Activated CD4-positive, alpha-beta T cell treated with anti-CD3 and anti-CD28 coated beads for 24 hours (primary cell): ENCODE measurements around the gene HOXC10.

Experiments
- DNase-seq, 2 donors: peaks; one replicate each; pipeline ENCODE4 v3.0.0-alpha.2; 2020; ENCODE audit warnings: low read depth in 2 of 2

HOXC10 gene

GRCh38 chr12:54016478-54016964, 31.6 kb downstream of the HOXC10 start:
- no peak for DNase-seq

GRCh38 chr12:54017027-54017788, 32.3 kb downstream of the HOXC10 start:
- DNase-seq, result no peak

- peak; percentile 36 to 47 for DNase-seq
Measured at GRCh38 chr12:54017878-54018467, 33.0 kb downstream of the HOXC10 start.

- DNase-seq, result no peak
Measured at GRCh38 chr12:54018468-54018984, 33.6 kb downstream of the HOXC10 start.

- DNase-seq, result no peak
Measured at GRCh38 chr12:54019091-54019811, 34.3 kb downstream of the HOXC10 start.

- DNase-seq, result no peak
Measured at GRCh38 chr12:54019924-54020590, 35.1 kb downstream of the HOXC10 start.

GRCh38 chr12:54020591-54021405, 35.9 kb downstream of the HOXC10 start:
- no peak for DNase-seq

- DNase-seq, result no peak
Measured at GRCh38 chr12:54021432-54022013, 36.6 kb downstream of the HOXC10 start.

- no peak for DNase-seq
Measured at GRCh38 chr12:54022960-54023884, 38.3 kb downstream of the HOXC10 start.

GRCh38 chr12:54024127-54024526, 39.2 kb downstream of the HOXC10 start:
- no peak for DNase-seq

- no peak for DNase-seq
Measured at GRCh38 chr12:54024581-54025305, 39.8 kb downstream of the HOXC10 start.

GRCh38 chr12:54025499-54026405, 40.8 kb downstream of the HOXC10 start:
- DNase-seq, result no peak

GRCh38 chr12:54026640-54027441, 41.9 kb downstream of the HOXC10 start:
- DNase-seq, result no peak

- no peak for DNase-seq
Measured at GRCh38 chr12:54027442-54027786, 42.5 kb downstream of the HOXC10 start.

- DNase-seq, result no peak
Measured at GRCh38 chr12:54028314-54029201, 43.6 kb downstream of the HOXC10 start, which contains the start of gene HOXC6. HOXC6 (plus strand) TSS chr12:54028440; CDS start chr12:54028522, 82 bp downstream.
